ENCODE measurements around the gene WDFY3. TPM values are rescaled to one million over a fixed set of nuclear protein-coding genes. Genes with fewer than 3 reads are reported as not detected.

WDFY3 gene
- total and polyA plus RNA-seq, 2 experiments from 2014 or later, result 8.0 to 89.0 TPM

- Histone ChIP-seq H3F3A (replicated peaks; ENCODE audit: low read depth) (no peaks in the 10 kb centered on the region), H3K79me2 (replicated peaks; ENCODE audit: insufficient read depth) (peaks cover 79% of the 10 kb centered on the region), H3K4me2 (no peak overlapping the region), H3K27ac (ENCODE audit: low read depth) (no peak overlapping the region), H4K20me1 (replicated peaks; ENCODE audit: insufficient read depth) (peaks cover 16% of the 10 kb centered on the region), H3K4me1 (ENCODE audit: insufficient read depth) (peaks cover 18% of the 10 kb centered on the region), H3K4me3 (no peak overlapping the region), H3K36me3 (ENCODE audit: insufficient read depth) (no peaks in the 10 kb centered on the region; the same call in 1 of the 2 replicates), H3K9me2 (ENCODE audit: insufficient read depth) (no peaks in the 10 kb centered on the region), H3K27me3 (ENCODE audit: insufficient read depth) (no peaks in the 10 kb centered on the region), H2AFZ (no peak overlapping the region)
- H3K27ac Mint-ChIP-seq, result peak overlapping the region; percentile 40
- TF ChIP-seq STAT1 (IDR thresholded peaks at IDR 0.05; ENCODE audit: unreplicated experiment) (no peak), EZH2phosphoT487 (IDR thresholded peaks at IDR 0.05; ENCODE audit: unreplicated experiment) (no peak), REST (IDR thresholded peaks at IDR 0.05; ENCODE audit: unreplicated experiment) (no peak), NANOG (IDR thresholded peaks at IDR 0.05; ENCODE audit: borderline replicate concordance) (no peak), CREB1 (CRISPR knock-in tag; IDR thresholded peaks at IDR 0.05; ENCODE audit: low read depth) (no peak), JUNB (IDR thresholded peaks at IDR 0.05; ENCODE audit: unreplicated experiment) (no peak), POLR2AphosphoS5 (IDR thresholded peaks at IDR 0.05; ENCODE audit: low read depth) (no peak), EZH2 (IDR thresholded peaks at IDR 0.05; ENCODE audit: low read depth, unreplicated experiment) (no peak), ZNF331 (CRISPR knock-in tag; IDR thresholded peaks at IDR 0.05; ENCODE audit: low read depth) (no peak), ZNF114 (CRISPR knock-in tag; IDR thresholded peaks at IDR 0.05) (no peak)
- TF ChIP-seq, protein P1, sequence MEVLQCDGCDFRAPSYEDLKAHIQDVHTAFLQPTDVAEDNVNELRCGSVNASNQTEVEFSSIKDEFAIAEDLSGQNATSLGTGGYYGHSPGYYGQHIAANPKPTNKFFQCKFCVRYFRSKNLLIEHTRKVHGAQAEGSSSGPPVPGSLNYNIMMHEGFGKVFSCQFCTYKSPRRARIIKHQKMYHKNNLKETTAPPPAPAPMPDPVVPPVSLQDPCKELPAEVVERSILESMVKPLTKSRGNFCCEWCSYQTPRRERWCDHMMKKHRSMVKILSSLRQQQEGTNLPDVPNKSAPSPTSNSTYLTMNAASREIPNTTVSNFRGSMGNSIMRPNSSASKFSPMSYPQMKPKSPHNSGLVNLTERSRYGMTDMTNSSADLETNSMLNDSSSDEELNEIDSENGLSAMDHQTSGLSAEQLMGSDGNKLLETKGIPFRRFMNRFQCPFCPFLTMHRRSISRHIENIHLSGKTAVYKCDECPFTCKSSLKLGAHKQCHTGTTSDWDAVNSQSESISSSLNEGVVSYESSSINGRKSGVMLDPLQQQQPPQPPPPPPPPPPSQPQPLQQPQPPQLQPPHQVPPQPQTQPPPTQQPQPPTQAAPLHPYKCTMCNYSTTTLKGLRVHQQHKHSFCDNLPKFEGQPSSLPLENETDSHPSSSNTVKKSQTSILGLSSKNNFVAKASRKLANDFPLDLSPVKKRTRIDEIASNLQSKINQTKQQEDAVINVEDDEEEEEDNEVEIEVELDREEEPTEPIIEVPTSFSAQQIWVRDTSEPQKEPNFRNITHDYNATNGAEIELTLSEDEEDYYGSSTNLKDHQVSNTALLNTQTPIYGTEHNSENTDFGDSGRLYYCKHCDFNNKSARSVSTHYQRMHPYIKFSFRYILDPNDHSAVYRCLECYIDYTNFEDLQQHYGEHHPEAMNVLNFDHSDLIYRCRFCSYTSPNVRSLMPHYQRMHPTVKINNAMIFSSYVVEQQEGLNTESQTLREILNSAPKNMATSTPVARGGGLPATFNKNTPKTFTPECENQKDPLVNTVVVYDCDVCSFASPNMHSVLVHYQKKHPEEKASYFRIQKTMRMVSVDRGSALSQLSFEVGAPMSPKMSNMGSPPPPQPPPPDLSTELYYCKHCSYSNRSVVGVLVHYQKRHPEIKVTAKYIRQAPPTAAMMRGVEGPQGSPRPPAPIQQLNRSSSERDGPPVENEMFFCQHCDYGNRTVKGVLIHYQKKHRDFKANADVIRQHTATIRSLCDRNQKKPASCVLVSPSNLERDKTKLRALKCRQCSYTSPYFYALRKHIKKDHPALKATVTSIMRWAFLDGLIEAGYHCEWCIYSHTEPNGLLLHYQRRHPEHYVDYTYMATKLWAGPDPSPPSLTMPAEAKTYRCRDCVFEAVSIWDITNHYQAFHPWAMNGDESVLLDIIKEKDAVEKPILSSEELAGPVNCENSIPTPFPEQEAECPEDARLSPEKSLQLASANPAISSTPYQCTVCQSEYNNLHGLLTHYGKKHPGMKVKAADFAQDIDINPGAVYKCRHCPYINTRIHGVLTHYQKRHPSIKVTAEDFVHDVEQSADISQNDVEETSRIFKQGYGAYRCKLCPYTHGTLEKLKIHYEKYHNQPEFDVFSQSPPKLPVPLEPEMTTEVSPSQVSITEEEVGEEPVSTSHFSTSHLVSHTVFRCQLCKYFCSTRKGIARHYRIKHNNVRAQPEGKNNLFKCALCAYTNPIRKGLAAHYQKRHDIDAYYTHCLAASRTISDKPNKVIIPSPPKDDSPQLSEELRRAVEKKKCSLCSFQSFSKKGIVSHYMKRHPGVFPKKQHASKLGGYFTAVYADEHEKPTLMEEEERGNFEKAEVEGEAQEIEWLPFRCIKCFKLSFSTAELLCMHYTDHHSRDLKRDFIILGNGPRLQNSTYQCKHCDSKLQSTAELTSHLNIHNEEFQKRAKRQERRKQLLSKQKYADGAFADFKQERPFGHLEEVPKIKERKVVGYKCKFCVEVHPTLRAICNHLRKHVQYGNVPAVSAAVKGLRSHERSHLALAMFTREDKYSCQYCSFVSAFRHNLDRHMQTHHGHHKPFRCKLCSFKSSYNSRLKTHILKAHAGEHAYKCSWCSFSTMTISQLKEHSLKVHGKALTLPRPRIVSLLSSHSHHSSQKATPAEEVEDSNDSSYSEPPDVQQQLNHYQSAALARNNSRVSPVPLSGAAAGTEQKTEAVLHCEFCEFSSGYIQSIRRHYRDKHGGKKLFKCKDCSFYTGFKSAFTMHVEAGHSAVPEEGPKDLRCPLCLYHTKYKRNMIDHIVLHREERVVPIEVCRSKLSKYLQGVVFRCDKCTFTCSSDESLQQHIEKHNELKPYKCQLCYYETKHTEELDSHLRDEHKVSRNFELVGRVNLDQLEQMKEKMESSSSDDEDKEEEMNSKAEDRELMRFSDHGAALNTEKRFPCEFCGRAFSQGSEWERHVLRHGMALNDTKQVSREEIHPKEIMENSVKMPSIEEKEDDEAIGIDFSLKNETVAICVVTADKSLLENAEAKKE (CRISPR knock-in tag; IDR thresholded peaks at IDR 0.05), result no peak
- TF ChIP-seq, protein P2, sequence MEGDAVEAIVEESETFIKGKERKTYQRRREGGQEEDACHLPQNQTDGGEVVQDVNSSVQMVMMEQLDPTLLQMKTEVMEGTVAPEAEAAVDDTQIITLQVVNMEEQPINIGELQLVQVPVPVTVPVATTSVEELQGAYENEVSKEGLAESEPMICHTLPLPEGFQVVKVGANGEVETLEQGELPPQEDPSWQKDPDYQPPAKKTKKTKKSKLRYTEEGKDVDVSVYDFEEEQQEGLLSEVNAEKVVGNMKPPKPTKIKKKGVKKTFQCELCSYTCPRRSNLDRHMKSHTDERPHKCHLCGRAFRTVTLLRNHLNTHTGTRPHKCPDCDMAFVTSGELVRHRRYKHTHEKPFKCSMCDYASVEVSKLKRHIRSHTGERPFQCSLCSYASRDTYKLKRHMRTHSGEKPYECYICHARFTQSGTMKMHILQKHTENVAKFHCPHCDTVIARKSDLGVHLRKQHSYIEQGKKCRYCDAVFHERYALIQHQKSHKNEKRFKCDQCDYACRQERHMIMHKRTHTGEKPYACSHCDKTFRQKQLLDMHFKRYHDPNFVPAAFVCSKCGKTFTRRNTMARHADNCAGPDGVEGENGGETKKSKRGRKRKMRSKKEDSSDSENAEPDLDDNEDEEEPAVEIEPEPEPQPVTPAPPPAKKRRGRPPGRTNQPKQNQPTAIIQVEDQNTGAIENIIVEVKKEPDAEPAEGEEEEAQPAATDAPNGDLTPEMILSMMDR (conservative IDR thresholded peaks at IDR 0.05; ENCODE audit: low read depth in 2 of 2), result no peak
- TF ChIP-seq, protein P3, sequence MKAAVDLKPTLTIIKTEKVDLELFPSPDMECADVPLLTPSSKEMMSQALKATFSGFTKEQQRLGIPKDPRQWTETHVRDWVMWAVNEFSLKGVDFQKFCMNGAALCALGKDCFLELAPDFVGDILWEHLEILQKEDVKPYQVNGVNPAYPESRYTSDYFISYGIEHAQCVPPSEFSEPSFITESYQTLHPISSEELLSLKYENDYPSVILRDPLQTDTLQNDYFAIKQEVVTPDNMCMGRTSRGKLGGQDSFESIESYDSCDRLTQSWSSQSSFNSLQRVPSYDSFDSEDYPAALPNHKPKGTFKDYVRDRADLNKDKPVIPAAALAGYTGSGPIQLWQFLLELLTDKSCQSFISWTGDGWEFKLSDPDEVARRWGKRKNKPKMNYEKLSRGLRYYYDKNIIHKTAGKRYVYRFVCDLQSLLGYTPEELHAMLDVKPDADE (IDR thresholded peaks at IDR 0.05), result no peak
- peaks cover 30% of the 10 kb centered on the region for H3K36me3 Mint-ChIP-seq (ENCODE audit: low read depth)
- no peak for DNase-seq (ENCODE audit: low spot score)
- H3K9me3 Mint-ChIP-seq, result peaks cover 7% of the 10 kb centered on the region; the same call in 1 of the 3 replicates
- peaks cover 18% of the 10 kb centered on the region for H3K4me1 Mint-ChIP-seq
- H3K4me3 Mint-ChIP-seq, result no peak overlapping the region
- no peaks in the 10 kb centered on the region for H3K27me3 Mint-ChIP-seq (ENCODE audit: insufficient read depth, low read depth, poor library complexity)
- no peak for ATAC-seq
Measured at GRCh38 chr4:84932462-84932861, 34.0 kb downstream of the WDFY3 start.
